ENCODE results near the gene MUL1. TPM values are rescaled to one million over a fixed set of nuclear protein-coding genes. Genes with fewer than 3 reads are reported as not detected.

Gene MUL1
- total and polyA plus RNA-seq, 4 donors = 6.0 to 32.6 (median 24.6) TPM

DNA sequence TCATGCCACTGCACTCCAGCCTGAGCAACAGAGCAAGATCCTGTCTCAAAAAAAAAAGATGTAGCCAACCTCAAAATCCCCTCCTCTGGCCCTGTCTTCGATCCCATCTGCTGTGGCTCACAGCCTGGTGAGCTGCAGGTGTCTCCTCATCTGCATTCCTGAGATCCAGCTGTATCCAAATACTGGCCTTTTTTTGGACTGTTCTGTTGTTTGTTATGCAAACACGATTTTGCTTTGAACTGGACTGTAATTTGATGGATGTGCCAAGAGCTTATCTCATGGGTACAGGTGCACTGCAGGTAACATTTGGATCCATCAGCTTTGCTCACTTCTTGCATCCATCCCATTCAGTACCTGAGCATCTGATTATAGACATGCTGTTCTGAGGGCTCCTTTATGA is 30.3 kb upstream of the MUL1 start:
- ATAC-seq (ENCODE audit: insufficient read depth, low FRiP score) (no peak), DNase-seq (no peak)
- WGBS, 2 donors = 40 to 54% methylated on average over 2 of the region's 2 CpGs
- H3K27ac ChIP-seq (ENCODE audit: low read depth in 1 of 2, low read length in 1 of 2) = no peak overlapping the region
- no peak overlapping the region for H3K9ac ChIP-seq (ENCODE audit: insufficient read depth in 1 of 2, low read length in 2 of 2)
- H3K27me3 ChIP-seq (ENCODE audit: control insufficient read depth in 3 of 3, insufficient read depth in 3 of 3, low read length in 2 of 3) = peaks cover 0 to 47% (median 0%) of the 10 kb centered on the region in 3 donors
- H3K9me3 ChIP-seq (ENCODE audit: control insufficient read depth in 4 of 4, insufficient read depth in 3 of 4, low read length in 3 of 4) = peaks cover 0 to 2% (median 0%) of the 10 kb centered on the region in 4 donors
- H3K4me1 ChIP-seq (ENCODE audit: control insufficient read depth in 5 of 5, insufficient read depth in 5 of 5, low read length in 5 of 5) = no peaks in the 10 kb centered on the region
- no peaks in the 10 kb centered on the region for H3K36me3 ChIP-seq (ENCODE audit: control insufficient read depth in 4 of 4, insufficient read depth in 4 of 4, low read length in 4 of 4)
- TF ChIP-seq, protein P1, sequence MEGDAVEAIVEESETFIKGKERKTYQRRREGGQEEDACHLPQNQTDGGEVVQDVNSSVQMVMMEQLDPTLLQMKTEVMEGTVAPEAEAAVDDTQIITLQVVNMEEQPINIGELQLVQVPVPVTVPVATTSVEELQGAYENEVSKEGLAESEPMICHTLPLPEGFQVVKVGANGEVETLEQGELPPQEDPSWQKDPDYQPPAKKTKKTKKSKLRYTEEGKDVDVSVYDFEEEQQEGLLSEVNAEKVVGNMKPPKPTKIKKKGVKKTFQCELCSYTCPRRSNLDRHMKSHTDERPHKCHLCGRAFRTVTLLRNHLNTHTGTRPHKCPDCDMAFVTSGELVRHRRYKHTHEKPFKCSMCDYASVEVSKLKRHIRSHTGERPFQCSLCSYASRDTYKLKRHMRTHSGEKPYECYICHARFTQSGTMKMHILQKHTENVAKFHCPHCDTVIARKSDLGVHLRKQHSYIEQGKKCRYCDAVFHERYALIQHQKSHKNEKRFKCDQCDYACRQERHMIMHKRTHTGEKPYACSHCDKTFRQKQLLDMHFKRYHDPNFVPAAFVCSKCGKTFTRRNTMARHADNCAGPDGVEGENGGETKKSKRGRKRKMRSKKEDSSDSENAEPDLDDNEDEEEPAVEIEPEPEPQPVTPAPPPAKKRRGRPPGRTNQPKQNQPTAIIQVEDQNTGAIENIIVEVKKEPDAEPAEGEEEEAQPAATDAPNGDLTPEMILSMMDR (IDR thresholded peaks at IDR 0.05; ENCODE audit: control extremely low read depth, extremely low read depth) = no peak
- H3K4me3 ChIP-seq = no peak overlapping the region

DNA sequence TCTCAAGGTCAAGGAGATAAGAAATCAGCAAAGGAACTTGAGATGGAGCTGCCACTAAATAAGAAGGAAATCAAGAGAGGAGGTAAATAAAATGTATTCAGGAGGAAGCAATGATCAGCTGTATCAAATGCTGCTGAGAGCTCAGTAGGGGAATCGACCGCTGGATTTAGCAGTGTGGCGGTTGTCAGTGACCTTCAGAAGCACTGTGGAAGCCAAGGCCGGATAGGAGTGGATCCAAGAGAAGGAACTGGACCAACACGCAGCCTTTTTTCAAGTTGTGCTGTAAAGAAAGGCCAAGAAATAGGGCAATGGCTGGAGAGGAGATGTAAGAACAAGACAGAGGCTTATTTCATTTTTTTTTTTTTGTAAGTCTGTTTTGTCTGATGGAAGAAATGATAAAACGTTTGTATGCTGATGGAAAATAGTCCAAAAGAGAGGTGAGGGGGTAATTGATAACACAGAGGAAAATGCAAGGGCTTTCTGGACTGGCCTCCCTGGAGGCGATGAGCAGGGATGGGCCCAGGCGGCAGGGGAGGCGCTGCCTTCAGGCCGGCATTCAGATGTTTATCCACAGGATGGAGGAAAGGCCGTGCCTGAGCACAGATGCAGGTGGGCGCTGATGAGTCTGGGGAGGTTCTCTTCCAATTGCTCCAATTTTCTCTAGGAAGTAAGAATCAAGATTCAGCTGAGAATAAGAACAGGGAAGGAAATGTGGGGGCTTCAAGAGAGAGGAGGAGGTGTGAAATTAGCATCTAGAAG is 26.9 kb upstream of the MUL1 start:
- no peak overlapping the region for H3K27ac ChIP-seq (ENCODE audit: low read depth in 1 of 2, low read length in 1 of 2)
- peak in 1 of 3 donors; percentile 12 for DNase-seq
- no peak for ATAC-seq (ENCODE audit: insufficient read depth, low FRiP score)
- 61 to 63% methylated on average over 12 of the region's 12 CpGs for WGBS, 2 donors
- no peak overlapping the region for H3K4me3 ChIP-seq
- peaks cover 0 to 34% (median 4%) of the 10 kb centered on the region in 3 donors for H3K27me3 ChIP-seq (ENCODE audit: control insufficient read depth in 3 of 3, insufficient read depth in 3 of 3, low read length in 2 of 3)
- peaks cover 0 to 2% (median 0%) of the 10 kb centered on the region in 4 donors for H3K9me3 ChIP-seq (ENCODE audit: control insufficient read depth in 4 of 4, insufficient read depth in 3 of 4, low read length in 3 of 4)
- H3K9ac ChIP-seq (ENCODE audit: insufficient read depth in 1 of 2, low read length in 2 of 2) = no peak overlapping the region
- no peaks in the 10 kb centered on the region for H3K36me3 ChIP-seq (ENCODE audit: control insufficient read depth in 4 of 4, insufficient read depth in 4 of 4, low read length in 4 of 4)
- TF ChIP-seq, protein P1 (IDR thresholded peaks at IDR 0.05; ENCODE audit: control extremely low read depth, extremely low read depth) = no peak
- no peaks in the 10 kb centered on the region for H3K4me1 ChIP-seq (ENCODE audit: control insufficient read depth in 5 of 5, insufficient read depth in 5 of 5, low read length in 5 of 5)

DNA sequence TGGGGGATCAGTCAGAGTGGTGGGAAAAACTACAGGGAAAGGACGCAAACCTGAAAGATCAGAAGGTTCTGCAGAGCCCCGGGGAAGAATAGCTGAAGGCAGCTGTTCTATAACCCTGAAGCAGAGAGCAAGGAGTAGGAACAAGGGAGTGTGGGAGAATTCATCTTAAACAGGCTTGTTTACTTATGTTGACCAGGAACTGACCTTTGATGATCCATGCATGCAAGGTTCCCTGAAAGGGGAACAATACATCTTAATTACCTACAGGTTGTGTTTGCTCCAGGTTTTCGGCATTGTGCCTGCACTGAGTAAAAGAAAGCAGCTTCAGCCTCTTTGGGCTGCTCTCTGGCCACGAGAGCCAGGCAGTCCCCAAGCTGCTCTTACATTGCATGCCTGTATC is 25.7 kb upstream of the MUL1 start:
- Histone ChIP-seq H3K27ac (ENCODE audit: low read depth in 1 of 2, low read length in 1 of 2) (no peak overlapping the region), H3K4me3 (no peak overlapping the region), H3K9ac (ENCODE audit: insufficient read depth in 1 of 2, low read length in 2 of 2) (no peak overlapping the region), H3K27me3 (ENCODE audit: control insufficient read depth in 3 of 3, insufficient read depth in 3 of 3, low read length in 2 of 3) (peaks cover 0 to 29% (median 8%) of the 10 kb centered on the region in 3 donors), H3K4me1 (ENCODE audit: control insufficient read depth in 5 of 5, insufficient read depth in 5 of 5, low read length in 5 of 5) (no peaks in the 10 kb centered on the region), H3K9me3 (ENCODE audit: control insufficient read depth in 4 of 4, insufficient read depth in 3 of 4, low read length in 3 of 4) (peaks cover 0 to 5% (median 0%) of the 10 kb centered on the region in 4 donors), H3K36me3 (ENCODE audit: control insufficient read depth in 4 of 4, insufficient read depth in 4 of 4, low read length in 4 of 4) (no peaks in the 10 kb centered on the region)
- DNase-seq (no peak), ATAC-seq (ENCODE audit: insufficient read depth, low FRiP score) (no peak)
- WGBS, 2 donors = 59 to 77% methylated on average over 4 of the region's 4 CpGs
- TF ChIP-seq, protein P1 (IDR thresholded peaks at IDR 0.05; ENCODE audit: control extremely low read depth, extremely low read depth) = no peak
